ENCODE results near the gene GPRC5A.

- TF ChIP-seq CTCF (IDR thresholded peaks at IDR 0.05) (no peak), POLR2A (IDR thresholded peaks at IDR 0.05) (no peak)
These were observed 6.9 kb downstream of the GPRC5A start for GRCh38 chr12:12898136-12898717.
